ENCODE data around the gene ZBTB7C. TPM values are rescaled to one million over a fixed set of nuclear protein-coding genes. Genes with fewer than 3 reads are reported as not detected.
A peak's percentile ranks its signal among the peaks of the same experiment; 100 is the strongest.

ZBTB7C gene
- total RNA-seq, 1 donor: 0.09 TPM

DNA sequence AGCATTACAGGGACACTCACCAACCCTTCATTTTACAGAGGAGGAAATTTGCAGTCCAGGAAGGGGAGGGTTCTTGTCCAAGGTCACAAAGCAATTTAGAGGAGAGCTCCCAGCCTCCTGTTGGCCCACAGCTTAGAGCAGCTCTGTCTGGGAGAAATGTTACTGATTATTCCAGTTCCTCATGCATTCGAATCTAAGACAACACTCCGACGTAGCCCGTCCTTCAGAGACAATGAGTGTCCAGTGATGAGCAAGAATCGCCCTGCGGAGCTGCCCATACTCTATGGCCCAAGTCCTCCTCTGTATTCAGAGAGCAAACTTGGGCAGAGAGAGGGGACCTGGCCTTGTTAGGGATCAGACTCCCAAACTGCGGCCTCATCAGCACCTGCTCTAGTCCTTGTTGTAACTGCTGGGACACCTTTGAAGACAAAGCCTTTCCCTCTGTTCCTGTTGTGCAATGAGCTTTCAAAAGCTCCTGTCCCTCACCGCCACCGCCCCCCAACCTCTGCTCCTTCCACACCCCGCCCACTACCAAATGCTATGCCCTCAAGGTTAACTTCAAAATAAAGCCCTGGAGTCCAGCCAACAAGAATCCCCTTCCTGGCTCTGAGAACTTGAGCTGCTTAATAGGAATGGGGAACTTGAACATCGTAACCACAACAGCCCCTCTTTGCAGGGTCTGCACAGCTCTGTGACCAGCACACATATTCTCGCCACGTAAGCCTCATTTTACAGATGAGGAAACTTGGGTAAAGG is 243.9 kb downstream of the ZBTB7C start:
- no peak overlapping the region for H3K4me3 ChIP-seq (ENCODE audit: low read depth, low read length)
- TF ChIP-seq, protein P1, sequence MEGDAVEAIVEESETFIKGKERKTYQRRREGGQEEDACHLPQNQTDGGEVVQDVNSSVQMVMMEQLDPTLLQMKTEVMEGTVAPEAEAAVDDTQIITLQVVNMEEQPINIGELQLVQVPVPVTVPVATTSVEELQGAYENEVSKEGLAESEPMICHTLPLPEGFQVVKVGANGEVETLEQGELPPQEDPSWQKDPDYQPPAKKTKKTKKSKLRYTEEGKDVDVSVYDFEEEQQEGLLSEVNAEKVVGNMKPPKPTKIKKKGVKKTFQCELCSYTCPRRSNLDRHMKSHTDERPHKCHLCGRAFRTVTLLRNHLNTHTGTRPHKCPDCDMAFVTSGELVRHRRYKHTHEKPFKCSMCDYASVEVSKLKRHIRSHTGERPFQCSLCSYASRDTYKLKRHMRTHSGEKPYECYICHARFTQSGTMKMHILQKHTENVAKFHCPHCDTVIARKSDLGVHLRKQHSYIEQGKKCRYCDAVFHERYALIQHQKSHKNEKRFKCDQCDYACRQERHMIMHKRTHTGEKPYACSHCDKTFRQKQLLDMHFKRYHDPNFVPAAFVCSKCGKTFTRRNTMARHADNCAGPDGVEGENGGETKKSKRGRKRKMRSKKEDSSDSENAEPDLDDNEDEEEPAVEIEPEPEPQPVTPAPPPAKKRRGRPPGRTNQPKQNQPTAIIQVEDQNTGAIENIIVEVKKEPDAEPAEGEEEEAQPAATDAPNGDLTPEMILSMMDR (IDR thresholded peaks at IDR 0.05; ENCODE audit: insufficient read depth, low read length): no peak
- DNase-seq (ENCODE audit: low read depth): no peak

DNA sequence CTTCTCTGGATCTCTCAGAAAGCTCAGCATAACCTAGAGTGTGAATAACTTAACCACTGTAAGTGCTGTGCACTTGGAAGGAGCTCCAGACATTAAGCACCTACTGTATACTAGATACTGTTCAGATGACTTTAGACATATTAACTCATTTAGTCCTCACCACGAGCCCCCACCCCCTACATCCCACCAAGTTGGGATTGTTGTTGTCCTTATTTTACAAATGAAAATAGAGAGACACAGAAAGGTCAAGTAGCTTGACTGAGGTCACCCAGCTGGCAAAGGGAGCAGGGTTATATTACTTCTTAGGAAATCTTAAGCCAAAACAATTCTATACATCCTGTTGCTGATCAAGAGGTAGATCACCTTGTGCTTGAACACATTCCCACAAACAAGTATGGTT is 244.5 kb downstream of the ZBTB7C start:
- TF ChIP-seq, protein P1 (IDR thresholded peaks at IDR 0.05; ENCODE audit: insufficient read depth, low read length): no peak
- no peak overlapping the region for H3K4me3 ChIP-seq (ENCODE audit: low read depth, low read length)
- no peak for DNase-seq (ENCODE audit: low read depth)

DNA sequence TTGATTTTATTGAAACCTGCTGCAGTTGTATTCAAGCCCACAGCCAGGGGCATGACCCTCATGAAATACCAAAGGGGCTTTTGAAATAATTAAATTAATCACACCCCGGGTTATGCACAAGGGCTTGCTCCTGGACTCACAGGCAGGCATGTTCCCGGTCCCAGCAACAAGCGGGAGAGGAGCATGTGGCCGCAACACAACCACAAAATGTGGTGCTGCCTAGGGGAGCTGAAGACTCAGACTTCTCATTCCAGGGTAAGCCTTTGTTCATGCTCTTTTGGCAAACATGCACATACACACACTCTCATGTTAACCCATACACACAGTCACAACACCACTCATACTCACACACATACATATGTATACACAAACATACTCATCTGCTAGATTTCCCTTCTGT is 245.1 kb downstream of the ZBTB7C start:
- TF ChIP-seq, protein P1 (IDR thresholded peaks at IDR 0.05; ENCODE audit: insufficient read depth, low read length): no peak
- H3K4me3 ChIP-seq (ENCODE audit: low read depth, low read length): no peak overlapping the region
- no peak for DNase-seq (ENCODE audit: low read depth)

DNA sequence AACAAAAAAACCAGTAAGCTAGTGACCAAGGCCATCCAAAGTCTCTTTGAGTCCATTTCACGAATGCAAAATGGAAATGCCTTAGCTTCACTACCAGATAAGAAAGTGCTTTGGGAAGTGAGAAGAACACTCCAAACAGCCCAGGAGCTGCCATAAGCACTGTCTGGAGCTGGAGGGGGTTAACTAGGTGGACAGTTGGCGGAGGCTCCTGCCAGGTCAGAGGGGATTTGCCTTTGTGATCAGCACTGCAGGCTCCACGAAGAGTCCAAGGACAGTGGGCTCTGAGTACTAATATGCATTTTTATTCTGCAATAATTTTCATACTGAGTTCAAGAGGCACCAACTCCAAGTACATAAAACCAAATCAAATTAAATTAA is 245.5 kb downstream of the ZBTB7C start:
- H3K4me3 ChIP-seq (ENCODE audit: low read depth, low read length): no peak overlapping the region
- TF ChIP-seq, protein P1 (IDR thresholded peaks at IDR 0.05; ENCODE audit: insufficient read depth, low read length): no peak
- no peak for DNase-seq (ENCODE audit: low read depth)

DNA sequence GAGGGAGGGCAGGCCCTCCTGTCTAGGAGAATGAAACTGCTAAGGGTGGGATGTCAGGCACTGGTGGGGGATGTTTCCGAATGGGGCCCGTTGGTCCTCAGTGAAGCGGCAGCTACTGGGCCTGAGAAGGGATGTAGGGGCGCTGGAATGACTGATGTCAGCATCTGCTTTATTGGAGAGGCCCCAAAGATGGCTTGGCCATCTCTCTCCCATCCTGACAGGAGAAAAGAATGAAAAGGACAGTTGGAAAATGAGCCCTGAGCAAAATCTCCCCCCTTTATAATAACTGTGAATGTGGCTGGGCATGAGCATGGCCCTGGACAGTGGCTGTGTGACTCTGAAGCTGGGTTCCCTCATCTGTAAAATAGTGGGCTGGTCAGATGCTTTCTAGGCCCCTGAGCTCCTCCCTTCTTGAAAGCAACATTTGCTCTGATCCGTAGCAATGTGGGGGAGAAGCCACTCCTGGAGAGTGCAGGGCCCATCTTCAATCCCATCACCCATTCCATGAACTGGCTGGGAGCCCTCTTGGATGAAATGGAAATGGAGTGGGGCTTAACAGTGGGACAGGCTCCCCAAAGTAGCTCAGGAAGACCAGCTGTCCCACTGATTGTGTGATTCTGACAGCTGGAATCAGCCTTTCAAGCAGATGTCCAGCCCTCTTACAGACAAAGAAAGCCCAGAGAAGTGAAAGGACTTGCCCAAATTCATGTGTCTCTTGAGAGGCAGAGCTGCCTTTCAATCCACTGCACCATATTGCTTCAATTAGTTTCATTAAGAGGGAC is 246.0 kb downstream of the ZBTB7C start:
- no peak for DNase-seq (ENCODE audit: low read depth)
- no peak overlapping the region for H3K4me3 ChIP-seq (ENCODE audit: low read depth, low read length)
- TF ChIP-seq, protein P1 (IDR thresholded peaks at IDR 0.05; ENCODE audit: insufficient read depth, low read length): no peak

DNA sequence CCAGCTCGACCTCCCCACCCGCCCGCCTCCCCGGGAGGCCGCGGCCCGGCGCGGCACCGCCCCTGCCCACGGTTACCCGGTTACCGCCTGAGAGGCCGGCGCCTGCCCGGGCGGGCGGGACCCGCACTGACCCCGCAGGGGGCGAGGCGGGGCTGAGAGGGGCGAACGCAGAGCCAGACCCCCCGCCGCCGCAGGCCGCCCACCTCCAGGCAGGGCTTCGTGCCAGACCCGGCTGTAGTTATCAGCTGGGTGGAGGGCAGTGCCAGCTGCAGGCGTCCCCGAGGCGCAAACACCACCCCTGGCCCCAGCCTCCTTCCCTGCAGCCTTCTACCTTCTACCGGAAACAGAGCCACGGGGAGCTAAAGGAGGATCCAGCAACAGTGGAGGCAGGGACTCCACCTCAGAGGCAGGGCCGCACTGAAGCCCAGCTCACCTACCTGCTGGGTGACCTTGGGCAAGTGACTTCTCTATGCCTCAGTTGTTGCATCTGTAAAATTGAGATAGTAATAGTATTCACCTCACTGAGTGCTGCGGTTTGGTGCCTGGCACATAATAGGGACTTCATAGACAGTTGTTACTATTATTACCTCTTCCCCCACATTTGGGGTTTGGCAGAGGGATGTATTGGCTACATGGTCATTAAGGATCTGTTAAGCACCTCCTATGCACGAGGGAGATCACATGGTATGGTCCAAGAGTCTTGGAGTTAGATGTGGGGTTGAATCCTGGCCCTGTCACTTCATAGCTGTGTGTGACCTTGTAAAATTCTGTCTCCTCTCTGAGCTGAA is 247.1 kb downstream of the ZBTB7C start:
- TF ChIP-seq, protein P1 (IDR thresholded peaks at IDR 0.05; ENCODE audit: insufficient read depth, low read length): no peak
- peak overlapping the region; percentile 58 for H3K4me3 ChIP-seq (ENCODE audit: low read depth, low read length)
- no peak for DNase-seq (ENCODE audit: low read depth)
